Smooth muscle cell (in vitro differentiated cells): ENCODE measurements around the gene APBA2. TPM values are rescaled to one million over a fixed set of nuclear protein-coding genes. Genes with fewer than 3 reads are reported as not detected.

ENCODE experiments used
- DNase-seq: peaks from one replicate; lab custom pipeline; 2025; ENCODE audit not compliant: unreplicated experiment; lab: John Stamatoyannopoulos, UW
- H2AFZ ChIP-seq: fragments of 200-600 bp; sonication (generic); 2 replicates; pipeline ENCODE4 v1.6.0; 2016; ENCODE audit warnings: antibody characterized with exemption, low read depth, mild to moderate bottlenecking
- H3F3A ChIP-seq: fragments of 200-600 bp; sonication (generic); 2 replicates; pipeline ENCODE4 v1.6.0; 2017; ENCODE audit warnings: antibody characterized with exemption, low read depth
- H3K27ac ChIP-seq: fragments of 200-600 bp; sonication (generic); 2 replicates; pipeline ENCODE4 v1.5.1; 2016; ENCODE audit warnings: low read depth, mild to moderate bottlenecking
- H3K27me3 ChIP-seq: fragments of 200-600 bp; sonication (generic); 2 replicates; pipeline ENCODE4 v1.6.1; 2016; ENCODE audit warnings: low read depth, mild to moderate bottlenecking
- H3K36me3 ChIP-seq: fragments of 200-600 bp; sonication (generic); 2 replicates; pipeline ENCODE4 v1.5.1; 2016; ENCODE audit warnings: low read depth
- H3K4me1 ChIP-seq: fragments of 200-600 bp; sonication (generic); 2 replicates; pipeline ENCODE4 v1.5.1; 2016; ENCODE audit warnings: low read depth
- H3K4me2 ChIP-seq: fragments of 200-600 bp; sonication (generic); 2 replicates; pipeline ENCODE4 v1.6.0; 2016; ENCODE audit warnings: mild to moderate bottlenecking
- H3K4me3 ChIP-seq: fragments of 200-600 bp; sonication (generic); 2 replicates; pipeline ENCODE4 v1.5.1; 2016; ENCODE audit warnings: mild to moderate bottlenecking
- H3K79me2 ChIP-seq: fragments of 200-600 bp; sonication (generic); 2 replicates; pipeline ENCODE4 v1.6.0; 2016; ENCODE audit warnings: low read depth, mild to moderate bottlenecking
- H3K9ac ChIP-seq: fragments of 200-600 bp; sonication (generic); 2 replicates; pipeline ENCODE4 v1.6.0; 2016; ENCODE audit warnings: low read depth
- H3K9me3 ChIP-seq: fragments of 200-600 bp; sonication (generic); replicated peaks from 2 replicates; pipeline ENCODE4 v1.5.1; 2016; ENCODE audit warnings: low read depth
- H4K20me1 ChIP-seq: fragments of 200-600 bp; sonication (generic); 2 replicates; pipeline ENCODE4 v1.6.0; 2016; ENCODE audit warnings: low read depth
- WGBS: methylation state at CpG from one replicate; pipeline ENCODE4 v1.1.7; 2016; ENCODE audit warnings: low lambda C conversion rate; 5-methylcytosine and 5-hydroxymethylcytosine counted together
- polyA plus RNA-seq: library from polyadenylated mRNA; unstranded; fragments of >200 nt; fragmentation: Nextera tagmentation; extraction: Ambion mirVana; gene quantifications from 2 replicates; pipeline ENCODE4 v1.2.1, GENCODE V29; 2016
- total RNA-seq: library from RNA; depleted of rRNA; stranded (reverse); fragments of >200 nt; gene quantifications from 2 replicates; pipeline ENCODE4 v1.2.3, GENCODE V29; 2014
- TF ChIP-seq, protein P1 (sequence below): fragments of 200-600 bp; sonication (generic); IDR thresholded peaks from 2 replicates; pipeline ENCODE4 v1.5.1; 2017; ENCODE audit warnings: borderline replicate concordance, mild to moderate bottlenecking, antibody characterized with exemption; ENCODE audit not compliant: insufficient read depth, poor library complexity, severe bottlenecking

APBA2 gene
- total and polyA plus RNA-seq, 2 experiments from 2014 or later = 10.2 to 14.9 TPM

DNA sequence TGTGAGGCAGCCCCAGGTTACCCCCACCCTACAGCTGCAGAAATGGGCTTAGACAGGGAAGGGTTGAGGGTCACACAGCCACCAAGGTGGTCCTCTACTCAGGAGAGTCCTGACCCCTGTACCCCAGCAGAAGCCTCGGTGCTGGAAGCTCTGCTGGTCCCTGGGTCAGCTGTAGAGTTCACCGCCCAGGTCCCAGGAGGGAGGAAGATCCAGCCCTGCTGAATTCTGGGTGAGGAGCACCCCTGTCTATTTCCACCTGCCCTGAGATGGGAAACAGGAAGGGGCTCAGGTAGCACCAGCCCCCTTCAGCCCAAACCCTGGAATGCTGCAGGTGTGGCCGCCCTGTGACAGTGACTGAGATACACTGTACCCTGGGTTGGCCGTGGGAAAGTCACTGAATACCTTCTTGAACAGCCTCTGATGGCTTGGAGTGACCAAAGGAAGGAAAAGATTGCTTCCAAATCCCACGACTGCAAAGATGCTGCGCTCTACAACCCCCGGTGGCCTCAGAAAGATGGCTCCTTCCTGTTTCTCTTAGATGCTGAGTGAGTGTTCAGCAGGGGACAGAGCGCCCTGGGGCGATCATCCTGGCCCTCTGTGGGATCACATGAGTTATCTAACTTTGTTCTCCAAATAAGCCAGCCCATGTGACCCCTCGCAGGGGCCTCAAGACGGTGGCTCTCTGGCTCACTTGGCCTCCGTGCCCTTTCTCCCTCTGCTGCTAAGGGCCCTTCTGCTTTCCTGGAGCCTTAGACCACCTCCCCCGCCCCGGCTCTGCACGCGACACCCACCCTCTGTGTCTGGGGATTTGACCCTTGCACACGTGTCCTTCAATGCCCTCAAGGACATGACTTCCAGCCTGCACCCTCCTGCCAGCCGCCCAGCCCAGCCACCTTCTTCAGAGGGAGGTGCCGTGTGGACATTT lies 242.0 kb downstream of the APBA2 start:
- WGBS = 87% methylated on average over 19 of the region's 19 CpGs
- Histone ChIP-seq H2AFZ (no peak overlapping the region), H3K4me3 (no peak overlapping the region), H3F3A (peaks cover 8% of the 10 kb centered on the region), H3K36me3 (no peaks in the 10 kb centered on the region), H3K9ac (no peak overlapping the region), H3K27me3 (peaks cover 3% of the 10 kb centered on the region), H4K20me1 (no peaks in the 10 kb centered on the region), H3K9me3 (no peaks in the 10 kb centered on the region), H3K27ac (no peak overlapping the region), H3K4me1 (peaks cover 12% of the 10 kb centered on the region), H3K79me2 (no peaks in the 10 kb centered on the region), H3K4me2 (no peak overlapping the region)
- DNase-seq = no peak
- TF ChIP-seq, protein P1, sequence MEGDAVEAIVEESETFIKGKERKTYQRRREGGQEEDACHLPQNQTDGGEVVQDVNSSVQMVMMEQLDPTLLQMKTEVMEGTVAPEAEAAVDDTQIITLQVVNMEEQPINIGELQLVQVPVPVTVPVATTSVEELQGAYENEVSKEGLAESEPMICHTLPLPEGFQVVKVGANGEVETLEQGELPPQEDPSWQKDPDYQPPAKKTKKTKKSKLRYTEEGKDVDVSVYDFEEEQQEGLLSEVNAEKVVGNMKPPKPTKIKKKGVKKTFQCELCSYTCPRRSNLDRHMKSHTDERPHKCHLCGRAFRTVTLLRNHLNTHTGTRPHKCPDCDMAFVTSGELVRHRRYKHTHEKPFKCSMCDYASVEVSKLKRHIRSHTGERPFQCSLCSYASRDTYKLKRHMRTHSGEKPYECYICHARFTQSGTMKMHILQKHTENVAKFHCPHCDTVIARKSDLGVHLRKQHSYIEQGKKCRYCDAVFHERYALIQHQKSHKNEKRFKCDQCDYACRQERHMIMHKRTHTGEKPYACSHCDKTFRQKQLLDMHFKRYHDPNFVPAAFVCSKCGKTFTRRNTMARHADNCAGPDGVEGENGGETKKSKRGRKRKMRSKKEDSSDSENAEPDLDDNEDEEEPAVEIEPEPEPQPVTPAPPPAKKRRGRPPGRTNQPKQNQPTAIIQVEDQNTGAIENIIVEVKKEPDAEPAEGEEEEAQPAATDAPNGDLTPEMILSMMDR = no peak

DNA sequence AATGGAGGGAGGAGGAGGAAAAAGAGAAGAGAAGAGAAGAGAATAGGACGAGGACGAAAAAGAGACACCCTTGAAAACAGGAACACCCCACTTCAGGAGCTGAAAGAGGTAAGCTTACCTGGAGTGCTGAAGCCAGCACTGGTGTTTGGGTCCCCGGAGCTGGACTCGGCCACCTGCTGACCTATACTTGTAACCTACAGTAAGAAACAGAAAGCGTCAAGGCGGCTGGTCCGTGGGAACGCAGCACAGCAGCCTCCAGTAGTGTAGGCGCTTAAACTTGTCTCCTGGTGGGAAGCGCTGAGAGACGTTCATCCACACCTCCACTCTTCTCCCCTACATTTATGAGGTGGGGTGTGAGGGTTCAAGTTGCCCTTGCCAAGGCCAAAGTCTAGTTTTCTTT lies 242.9 kb downstream of the APBA2 start:
- no peak overlapping the region for H3K9ac ChIP-seq
- peaks cover 8% of the 10 kb centered on the region for H3F3A ChIP-seq
- no peak overlapping the region for H3K4me2 ChIP-seq
- no peaks in the 10 kb centered on the region for H3K9me3 ChIP-seq
- H3K36me3 ChIP-seq = no peaks in the 10 kb centered on the region
- H3K27ac ChIP-seq = no peak overlapping the region
- no peak overlapping the region for H3K4me3 ChIP-seq
- H3K27me3 ChIP-seq = peaks cover 3% of the 10 kb centered on the region
- 90% methylated on average over 11 of the region's 11 CpGs for WGBS
- TF ChIP-seq, protein P1 = no peak
- H3K79me2 ChIP-seq = no peaks in the 10 kb centered on the region
- DNase-seq = no peak
- peaks cover 9% of the 10 kb centered on the region for H3K4me1 ChIP-seq
- H2AFZ ChIP-seq = no peak overlapping the region
- no peaks in the 10 kb centered on the region for H4K20me1 ChIP-seq

DNA sequence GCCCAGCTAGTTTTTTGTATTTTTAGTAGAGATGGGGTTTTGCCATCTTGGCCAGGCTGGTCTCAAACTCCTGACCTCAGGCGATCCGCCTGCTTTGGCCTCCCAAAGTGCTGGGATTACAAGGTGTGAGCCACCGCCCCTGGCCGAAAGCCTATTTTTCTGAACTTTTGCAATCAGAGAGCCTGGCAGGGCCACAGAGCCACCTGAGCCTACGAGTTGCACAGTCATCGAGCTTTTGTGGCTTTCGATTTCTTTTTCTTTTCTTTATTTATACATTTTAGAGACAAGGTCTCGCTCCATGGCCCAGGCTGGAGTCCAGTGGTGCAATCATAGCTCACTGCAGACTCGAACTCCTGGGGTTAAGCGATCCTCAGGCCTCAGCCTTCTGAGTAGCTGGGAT lies 243.4 kb downstream of the APBA2 start:
- H3K9ac ChIP-seq = no peak overlapping the region
- H4K20me1 ChIP-seq = no peaks in the 10 kb centered on the region
- H2AFZ ChIP-seq = no peak overlapping the region
- no peak overlapping the region for H3K4me2 ChIP-seq
- H3K4me3 ChIP-seq = no peak overlapping the region
- H3K4me1 ChIP-seq = peaks cover 4% of the 10 kb centered on the region
- peaks cover 3% of the 10 kb centered on the region for H3K27me3 ChIP-seq
- TF ChIP-seq, protein P1 = no peak
- no peak overlapping the region for H3K27ac ChIP-seq
- no peaks in the 10 kb centered on the region for H3K79me2 ChIP-seq
- no peaks in the 10 kb centered on the region for H3K9me3 ChIP-seq
- no peaks in the 10 kb centered on the region for H3K36me3 ChIP-seq
- no peak for DNase-seq
- WGBS = 95% methylated on average over 10 of the region's 10 CpGs
- H3F3A ChIP-seq = peaks cover 3% of the 10 kb centered on the region
